ENCODE results near the gene RPRD2.
"Not testable (repeated sequence)": the region's sequence is repeated elsewhere in the genome, so short reads cannot be mapped to it uniquely, and the experiment has no call there.

Gene RPRD2

DNA sequence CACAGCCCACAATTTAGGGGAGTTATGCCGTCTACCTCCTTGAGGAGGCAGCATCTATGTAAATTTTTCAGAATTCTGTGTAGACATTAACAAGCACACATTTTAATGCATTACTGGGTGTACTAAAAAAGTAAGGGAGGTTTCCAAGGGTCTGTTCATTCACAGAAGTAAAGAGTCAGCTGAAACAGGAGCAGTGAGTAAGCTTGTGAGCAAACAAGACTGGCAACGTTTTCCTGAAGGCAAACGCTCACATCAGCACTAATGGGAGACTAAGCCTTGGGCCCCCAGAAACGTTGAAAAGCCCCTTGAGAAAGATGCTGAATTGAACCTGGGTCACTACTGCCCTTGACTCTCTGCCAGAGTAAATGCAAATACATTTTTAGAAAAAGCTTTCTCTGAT, 25.7 kb downstream of the RPRD2 start:
- DNase-seq (ENCODE audit: low spot score), result no peak

DNA sequence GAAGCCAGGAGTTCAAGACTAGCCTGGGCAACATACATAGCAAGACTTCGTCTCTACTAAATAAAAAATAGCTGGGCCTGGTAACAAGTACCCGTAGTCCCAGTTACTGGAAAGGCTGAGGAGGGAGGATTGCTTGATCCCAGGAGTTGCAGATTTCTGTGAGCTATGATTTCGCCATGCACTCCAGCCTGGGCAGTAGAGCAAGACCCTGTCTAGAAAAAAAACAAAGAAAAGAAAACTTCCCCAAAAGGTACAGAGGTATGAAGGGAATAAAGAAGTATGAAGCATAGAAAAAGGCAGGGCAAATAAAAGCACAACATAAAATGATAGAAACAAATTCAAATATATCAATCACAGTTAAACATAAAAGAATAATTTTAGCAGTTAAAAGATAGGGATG, 28.7 kb downstream of the RPRD2 start:
- no peak for DNase-seq (ENCODE audit: low spot score)

DNA sequence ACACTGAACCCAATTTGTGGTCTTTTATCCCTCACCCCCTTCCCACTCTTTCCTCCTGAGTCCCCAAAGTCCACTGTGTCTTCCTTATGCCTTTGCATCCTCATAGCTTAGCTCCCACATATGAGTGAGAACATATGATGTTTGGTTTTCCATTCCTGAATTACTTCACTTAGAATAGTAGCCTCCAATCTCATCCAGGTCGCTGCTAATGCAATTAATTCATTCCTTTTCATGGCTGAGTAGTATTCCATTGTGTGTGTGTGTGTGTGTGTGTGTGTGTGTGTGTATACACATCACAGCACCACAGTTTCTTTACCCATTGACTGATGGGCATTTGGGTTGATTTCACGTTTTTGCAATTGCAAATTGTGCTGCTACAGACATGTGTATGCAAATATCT, 31.2 kb downstream of the RPRD2 start:
- not testable (repeated sequence) for DNase-seq (ENCODE audit: low spot score)

DNA sequence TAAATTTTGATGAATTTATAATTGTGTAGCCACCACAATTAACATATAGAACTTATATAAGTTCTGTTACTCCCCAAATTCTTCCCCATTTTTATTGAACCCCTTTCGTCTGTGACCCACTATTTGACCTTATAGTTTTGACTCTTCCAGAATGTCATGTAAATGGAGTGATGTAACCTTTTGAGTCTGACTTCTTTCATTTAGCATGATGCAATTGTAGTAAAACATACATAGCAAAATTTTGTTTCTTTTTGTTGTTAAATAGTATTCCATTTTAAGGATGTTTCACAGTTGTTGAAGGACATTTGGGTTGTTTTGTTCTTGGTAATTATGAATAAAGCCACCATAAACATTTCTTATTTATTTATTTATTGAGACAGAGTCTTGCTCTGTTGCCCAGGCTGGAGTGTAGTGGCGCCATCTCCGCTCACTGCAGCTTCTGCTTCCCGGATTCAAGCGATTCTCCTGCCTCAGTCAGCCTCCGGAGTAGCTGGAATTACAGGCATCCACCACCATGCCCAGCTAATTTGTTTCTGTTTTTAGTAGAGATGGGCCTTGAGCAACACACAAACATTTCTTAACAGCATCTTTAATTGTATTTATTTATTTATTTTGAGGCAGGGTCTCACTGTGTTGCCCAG, 33.6 kb downstream of the RPRD2 start:
- DNase-seq (ENCODE audit: low spot score), result no peak

DNA sequence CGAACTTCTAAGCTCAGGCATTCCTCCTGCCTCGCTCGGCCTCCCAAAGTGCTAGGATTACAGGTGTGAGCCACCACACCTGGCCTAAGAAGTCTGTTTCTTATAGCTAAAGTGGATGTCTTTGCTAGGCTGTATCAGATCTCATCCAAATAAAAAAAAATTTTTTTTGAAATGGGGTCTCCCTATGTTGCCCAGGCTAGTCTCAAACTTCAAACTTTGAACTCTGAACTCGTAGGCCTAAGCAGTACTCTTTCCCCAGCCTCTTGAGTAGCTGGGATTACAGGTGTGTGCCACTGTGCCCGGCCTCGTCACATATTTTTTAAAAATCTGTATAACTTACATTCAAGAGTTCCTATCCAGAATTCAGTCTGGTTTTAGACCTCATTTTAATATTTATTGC, 40.5 kb downstream of the RPRD2 start:
- no peak for DNase-seq (ENCODE audit: low spot score)

DNA sequence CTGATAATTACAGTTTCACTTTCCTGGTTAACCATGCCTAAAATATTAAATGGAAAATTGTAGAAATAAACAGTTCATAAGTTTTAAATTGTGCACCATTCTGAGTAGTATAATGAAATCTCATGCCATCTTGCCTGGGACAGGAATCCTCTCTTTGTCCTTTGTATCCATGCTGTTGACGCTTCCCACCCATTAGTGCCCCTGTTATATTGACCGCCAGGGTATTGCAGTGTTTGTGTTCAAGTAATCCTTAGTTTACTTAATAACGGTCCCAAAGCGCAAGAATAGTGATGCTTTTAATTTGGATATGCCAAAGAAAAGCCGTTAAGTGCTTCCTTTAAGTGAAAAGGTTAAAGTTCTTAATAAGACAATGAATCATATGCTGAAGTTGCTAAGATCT, 41.7 kb downstream of the RPRD2 start:
- no peak for DNase-seq (ENCODE audit: low spot score)

DNA sequence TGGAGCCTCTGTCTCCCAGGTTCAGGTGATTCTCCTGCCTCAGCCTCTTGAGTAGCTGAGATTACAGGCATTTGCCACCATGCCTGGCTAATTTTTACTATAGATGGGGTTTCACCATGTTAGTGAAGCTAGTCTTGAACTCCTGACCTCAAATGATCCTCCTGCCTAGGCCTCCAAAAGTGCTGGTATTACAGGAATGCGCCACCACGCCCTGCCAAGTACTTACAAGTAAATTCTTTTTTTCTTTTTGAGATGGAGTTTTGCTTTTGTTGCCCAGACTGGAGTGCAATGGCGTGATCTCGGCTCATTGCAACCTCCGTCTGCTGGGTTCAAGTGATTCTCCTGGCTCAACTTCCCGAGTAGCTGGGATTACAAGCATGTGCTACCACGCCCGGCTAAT, 42.5 kb downstream of the RPRD2 start:
- no peak for DNase-seq (ENCODE audit: low spot score)

DNA sequence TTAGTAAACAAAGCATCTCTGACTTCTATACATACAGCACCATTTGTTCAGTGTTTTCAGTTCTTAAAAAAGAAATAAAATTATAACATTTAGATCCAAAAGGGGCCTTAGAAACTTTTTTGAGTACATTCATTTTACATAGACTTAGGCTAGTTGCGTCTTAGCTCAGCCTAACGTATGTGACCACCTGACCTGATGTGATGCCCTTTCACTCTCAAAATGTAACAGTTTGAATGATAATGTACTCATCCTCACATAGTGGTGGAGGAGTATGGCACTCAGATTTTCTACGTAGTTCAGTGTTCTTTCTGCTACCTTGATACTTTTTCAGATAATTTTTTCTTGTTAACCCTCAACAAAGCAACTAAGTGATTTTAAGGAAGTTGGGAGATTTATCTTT, 43.4 kb downstream of the RPRD2 start:
- no peak for DNase-seq (ENCODE audit: low spot score)

DNA sequence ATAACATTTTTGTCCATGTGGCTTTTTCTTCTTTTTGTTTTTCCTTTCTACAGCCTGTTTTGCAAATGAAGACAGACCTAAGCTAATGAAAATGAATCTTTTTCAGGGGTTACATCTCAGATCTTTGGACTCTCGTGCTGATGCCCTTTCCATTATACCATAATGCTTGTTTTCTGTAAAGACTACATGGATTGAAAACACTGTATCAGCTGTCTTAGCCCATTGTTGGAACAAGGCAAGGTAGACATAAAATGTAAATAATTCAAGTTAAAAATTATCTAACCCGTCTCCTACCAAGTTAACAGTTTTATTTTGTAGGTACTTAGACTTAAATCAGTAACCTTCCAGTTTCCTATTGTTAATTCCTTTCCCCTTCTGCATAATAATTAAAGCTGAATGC, 44.9 kb downstream of the RPRD2 start:
- DNase-seq (ENCODE audit: low spot score), result no peak

DNA sequence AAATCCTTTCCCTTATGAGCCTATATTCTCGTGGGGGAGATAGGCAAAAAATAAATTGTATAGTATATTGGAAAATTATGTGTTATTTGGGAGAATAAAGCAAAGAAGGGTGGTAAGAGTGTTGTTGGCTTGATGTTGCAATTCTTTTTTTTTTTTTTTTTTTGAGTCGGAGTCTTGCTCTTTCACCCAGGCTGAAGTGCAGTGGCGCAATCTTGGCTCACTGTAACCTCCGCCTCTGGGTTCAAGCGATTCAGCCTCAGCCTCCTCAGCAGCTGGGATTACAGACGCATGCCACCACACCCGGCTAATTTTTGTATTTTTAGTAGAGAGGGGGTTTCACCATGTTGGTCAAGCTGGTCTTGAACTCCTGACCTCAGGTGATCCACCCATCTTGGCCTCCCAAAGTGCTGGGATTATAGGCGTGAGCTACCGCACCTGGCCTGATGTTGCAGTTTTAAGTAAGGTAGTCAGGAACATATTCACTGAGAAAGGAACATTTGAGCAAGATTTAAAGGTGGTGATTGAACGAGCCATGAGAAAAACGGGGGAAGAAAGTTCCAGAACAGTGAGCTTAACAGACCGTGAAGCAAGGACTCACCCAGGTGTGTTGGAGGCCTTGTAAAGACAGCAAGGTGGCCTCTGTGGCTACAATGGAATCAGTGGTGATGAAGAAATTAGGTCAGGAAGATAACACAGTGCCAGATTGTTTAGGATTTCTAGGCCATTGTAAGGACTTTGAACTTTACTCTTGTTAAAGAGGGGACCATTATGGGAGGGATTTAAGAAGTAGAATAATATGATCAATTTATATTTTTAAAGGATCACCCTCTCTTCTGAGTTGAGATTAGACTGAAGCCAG, 45.8 kb downstream of the RPRD2 start:
- DNase-seq (ENCODE audit: low spot score), result no peak

DNA sequence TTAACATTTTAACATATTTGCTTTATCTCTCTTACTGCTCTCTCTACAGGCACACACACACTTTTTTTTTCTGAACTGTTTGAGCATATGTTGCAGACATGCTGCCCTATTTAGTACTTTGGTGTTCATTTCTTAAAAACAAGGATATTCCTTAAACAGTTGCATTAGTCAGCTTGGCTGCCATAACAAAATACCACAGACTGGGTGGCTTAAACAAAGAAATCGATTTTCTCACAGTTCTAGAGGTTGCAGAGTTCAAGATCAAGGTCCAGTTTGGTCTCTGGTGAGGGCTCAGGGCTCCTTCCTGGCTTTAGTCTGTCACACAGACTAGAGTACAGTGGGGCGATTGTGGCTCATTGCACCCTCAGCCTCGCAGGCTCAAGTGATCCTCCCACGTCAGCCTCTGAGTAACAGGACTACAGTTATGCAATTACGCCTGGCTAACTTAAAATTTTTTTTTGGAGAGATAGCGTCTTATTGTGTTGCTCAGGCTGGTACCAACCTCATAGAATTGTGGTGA, 46.7 kb downstream of the RPRD2 start:
- DNase-seq (ENCODE audit: low spot score), result no peak

DNA sequence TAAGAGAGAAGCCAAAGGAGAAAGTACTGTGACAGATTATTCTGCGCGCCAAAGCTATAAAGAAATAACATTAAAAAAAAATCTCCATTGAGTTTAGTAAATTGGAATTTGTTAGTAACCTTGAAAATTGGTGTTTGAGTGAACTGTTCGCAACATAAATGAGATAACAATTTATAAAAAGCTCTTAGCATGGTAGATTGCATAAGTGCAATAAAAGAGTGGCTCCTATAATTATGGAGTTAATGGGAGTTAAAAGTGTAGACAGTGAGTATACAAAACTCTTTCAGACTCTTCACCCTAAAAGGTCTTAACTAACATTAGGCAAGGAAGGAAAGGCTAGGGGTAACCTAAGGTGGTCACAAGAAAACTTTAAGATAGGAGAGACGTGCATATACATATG, 50.6 kb downstream of the RPRD2 start:
- no peak for DNase-seq (ENCODE audit: low spot score)

DNA sequence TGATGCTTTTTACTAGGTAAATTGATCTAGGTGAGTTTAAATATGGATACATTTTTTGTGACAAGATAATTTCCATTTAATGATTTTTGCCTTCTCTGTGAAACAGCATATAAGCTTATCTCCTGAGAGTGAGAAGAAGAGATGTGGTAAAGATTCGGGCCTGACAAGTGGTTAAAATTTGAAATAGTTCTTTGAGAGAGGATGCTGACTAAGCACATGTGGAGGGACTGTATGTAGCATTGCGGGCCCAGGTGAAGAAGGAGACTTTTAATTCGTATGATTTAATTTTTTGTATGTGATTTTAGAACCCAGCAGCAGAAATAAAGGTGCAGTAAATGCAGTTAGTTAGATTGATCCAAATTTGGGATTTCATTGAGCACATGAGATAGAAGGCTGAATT, 51.9 kb downstream of the RPRD2 start:
- DNase-seq (ENCODE audit: low spot score), result no peak

DNA sequence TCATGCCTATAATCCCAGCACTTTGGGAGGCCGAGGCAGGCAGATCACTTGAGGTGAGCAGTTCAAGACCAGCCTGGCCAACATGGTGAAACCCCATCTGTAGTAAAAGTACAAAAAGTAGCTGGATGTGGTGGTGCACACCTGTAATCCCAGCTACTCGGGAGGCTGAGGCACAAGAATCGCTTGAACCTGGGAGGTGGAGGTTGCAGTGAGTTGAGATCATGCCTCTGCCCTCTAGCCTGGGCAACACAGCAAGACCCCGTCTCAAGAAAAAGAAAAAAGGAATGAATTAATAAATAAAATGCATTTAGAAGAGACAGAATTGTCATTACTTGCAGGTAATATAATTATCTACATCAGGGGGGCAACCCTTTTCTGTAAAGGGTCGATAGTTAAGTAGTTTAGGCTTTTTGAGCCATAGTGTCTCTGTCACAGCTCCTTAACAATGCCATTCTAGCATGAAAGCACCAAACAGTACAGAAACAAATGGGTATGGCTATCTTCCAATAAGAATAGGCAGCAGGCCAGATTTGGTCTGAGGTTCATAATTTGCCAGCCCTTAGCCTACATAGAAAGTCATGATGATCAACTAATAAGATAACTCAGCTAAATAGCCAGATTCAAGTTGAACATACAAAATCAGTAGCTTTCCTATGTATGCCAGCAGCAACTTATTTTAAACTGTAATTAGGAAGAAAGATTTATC, 56.8 kb downstream of the RPRD2 start:
- DNase-seq (ENCODE audit: low spot score), result no peak

DNA sequence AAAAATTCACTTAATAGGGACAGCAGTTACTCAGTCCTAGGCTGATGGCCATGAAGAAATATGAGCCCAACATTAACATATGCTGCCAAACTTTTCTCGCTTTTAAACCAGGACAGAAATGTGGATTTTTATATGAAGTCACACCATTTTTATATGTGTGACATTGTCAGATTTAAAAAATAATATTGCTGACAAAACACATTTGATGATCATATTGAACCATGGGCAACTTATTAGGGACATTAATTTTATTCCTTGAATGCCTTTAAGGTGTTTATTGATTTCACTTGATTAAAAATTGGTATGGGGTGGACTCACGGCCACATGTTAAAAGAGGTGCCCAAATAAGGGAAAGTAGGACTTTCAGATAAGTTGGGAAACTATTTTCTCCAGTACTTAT, 58.6 kb downstream of the RPRD2 start:
- DNase-seq (ENCODE audit: low spot score), result no peak

DNA sequence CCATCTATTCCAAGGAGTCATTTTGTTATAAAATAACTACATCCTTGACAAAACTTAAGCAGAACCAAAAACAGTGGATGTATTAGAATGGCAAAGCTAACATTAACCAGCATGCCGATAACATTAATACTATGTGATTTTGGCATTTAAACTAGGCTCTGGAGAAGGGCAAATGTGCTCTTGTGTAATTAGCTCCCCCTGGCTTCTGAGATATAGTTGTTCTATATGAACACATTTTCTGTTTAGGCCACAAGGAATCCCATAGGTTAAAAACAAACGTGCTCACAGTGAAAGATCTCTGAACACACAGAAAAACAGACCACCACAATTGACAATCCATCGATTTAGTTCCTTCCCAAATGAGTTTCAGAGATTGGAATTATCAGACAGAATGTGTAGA, 65.9 kb downstream of the RPRD2 start:
- no peak for DNase-seq (ENCODE audit: low spot score)

DNA sequence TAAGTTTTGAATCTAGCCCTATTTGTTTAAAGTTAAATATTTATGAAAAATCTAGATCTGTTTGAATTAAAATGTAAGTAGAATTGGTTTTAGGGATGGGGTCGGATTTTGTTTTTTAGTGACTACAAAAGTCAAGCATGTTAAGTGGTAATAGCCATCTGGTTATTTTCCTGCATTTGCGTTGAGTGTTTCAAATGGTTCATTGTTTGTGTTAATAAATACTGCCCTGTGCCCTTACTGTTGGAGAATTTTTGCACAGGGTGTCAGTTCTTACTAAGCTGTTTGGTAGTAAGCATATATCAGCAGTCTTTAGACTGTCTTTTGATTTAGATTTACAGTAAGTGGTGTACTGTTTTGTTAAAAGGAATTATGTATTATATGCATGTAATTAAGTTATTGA, 77.2 kb downstream of the RPRD2 start:
- DNase-seq (ENCODE audit: low spot score), result no peak

DNA sequence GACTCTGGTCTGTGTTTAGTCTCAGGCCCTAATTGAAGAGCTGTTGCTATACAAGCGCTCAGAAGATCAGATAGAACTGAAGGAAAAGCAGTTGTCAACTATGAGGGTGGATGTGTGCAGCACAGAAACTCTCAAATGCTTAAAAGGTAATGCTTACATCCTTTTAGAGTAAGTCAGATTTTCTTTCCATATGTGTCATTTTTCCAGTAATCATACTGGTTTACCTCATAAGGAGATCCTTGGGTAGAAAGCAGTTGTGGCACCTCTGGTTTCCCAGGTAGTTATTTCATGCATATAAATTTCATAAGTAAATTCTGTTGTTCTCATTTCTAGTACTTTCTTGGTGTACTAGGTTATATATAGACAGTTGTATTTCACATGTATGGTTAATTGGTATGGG, 80.3 kb downstream of the RPRD2 start:
- no peak for DNase-seq (ENCODE audit: low spot score)

DNA sequence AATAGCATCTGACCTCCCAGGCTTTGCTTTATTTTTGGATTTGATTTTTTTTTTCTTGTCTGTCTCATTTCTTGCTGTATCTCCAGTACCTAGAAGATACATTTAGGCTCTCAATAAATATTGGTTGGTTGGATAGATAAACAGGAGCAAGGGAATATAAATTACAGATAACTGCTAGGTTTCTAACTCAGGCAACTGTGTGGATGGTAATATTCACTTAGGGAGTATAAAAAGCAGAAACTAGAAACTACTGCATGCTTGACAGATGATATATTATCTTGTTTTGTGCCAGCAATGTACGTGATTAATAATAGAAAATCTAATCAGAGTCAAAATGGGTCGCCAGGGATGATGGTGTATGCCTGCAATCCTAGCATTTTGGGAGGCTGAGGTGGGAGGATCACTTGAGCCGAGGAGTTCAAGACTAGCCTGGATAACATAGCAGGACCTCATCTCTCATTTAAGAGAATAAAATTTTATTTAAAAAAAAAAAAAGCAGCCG, 92.2 kb downstream of the RPRD2 start:
- no peak for DNase-seq (ENCODE audit: low spot score)

DNA sequence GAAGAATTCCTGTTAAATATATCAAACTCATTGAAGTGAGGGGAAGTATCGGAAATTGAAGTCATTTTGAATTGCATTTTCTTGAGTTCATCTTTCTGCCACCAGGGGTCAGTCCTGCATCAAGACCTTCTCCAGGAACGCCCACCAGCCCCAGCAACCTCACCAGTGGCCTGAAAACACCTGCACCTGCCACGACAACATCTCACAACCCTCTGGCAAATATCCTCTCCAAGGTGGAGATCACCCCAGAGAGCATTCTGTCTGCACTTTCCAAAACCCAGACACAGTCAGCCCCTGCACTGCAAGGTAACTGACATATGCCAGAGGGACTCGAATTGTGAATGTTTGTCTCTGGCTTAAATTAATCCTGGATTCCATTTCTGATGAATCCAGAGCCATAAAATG, 100.5 kb downstream of the RPRD2 start:
- peak; percentile 82 for DNase-seq (ENCODE audit: low spot score)

DNA sequence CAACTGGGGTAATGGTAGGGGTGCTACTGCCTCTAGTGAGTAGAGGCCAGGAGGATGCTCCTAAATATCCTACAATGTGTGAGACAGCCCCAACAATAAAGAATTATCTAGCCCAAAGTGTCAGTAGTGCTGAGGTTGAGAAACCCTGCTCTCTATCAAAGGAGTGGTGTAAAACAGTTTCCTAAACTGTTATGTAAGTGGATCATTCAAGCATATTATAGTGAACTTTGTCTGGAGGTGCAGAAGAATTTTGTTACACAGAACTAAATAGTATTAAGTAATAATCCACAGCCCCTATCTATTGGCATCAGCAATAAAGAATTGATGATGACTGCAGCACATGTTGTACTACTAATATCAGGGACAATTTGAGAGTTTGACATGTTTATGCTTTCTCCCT, 103.0 kb downstream of the RPRD2 start:
- no peak for DNase-seq (ENCODE audit: low spot score)

DNA sequence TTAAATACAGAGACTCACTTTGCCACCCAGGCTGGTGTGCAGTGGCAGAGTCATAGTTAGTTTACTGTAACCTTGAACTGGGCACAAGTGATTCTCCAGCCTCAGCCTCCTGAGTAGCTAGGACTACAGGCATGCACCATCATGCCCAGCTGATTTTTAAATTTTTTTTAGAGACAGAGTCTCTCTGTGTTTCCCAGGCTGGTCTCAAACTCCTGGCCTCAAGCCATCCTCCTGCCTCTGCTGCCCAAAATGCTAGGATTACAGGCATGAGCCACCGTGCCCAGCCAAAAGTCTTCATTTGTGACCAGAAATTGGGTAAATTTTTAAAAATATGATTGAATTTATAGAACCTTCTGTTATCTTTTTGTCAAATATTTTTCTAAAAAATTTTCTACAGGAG, 105.3 kb downstream of the RPRD2 start:
- no peak for DNase-seq (ENCODE audit: low spot score)

Data from iPS-NIHi11 (cell line).